Measurements from ENCODE around the gene KRR1.

DNA sequence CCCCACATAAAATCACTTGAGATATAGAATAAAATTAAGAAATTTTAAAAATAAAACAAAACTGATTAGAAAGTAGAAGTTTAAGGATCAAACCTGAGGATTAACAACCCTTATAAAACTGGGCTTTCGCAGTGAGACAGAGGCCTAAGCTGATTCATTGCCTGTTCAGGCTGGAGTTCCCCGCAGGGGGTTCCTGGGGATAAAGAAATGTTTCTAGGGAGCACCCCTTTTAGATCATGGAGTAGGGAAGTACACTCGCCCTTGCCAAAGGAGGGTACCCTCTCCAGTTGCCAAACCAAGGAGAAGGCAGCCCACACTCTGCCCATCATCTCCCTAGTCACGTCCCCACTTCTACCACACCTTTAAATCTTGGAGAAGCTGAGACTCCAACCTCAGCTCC lies 24.1 kb downstream of the KRR1 start:
- TF ChIP-seq, protein P1, sequence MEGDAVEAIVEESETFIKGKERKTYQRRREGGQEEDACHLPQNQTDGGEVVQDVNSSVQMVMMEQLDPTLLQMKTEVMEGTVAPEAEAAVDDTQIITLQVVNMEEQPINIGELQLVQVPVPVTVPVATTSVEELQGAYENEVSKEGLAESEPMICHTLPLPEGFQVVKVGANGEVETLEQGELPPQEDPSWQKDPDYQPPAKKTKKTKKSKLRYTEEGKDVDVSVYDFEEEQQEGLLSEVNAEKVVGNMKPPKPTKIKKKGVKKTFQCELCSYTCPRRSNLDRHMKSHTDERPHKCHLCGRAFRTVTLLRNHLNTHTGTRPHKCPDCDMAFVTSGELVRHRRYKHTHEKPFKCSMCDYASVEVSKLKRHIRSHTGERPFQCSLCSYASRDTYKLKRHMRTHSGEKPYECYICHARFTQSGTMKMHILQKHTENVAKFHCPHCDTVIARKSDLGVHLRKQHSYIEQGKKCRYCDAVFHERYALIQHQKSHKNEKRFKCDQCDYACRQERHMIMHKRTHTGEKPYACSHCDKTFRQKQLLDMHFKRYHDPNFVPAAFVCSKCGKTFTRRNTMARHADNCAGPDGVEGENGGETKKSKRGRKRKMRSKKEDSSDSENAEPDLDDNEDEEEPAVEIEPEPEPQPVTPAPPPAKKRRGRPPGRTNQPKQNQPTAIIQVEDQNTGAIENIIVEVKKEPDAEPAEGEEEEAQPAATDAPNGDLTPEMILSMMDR (IDR thresholded peaks at IDR 0.05), result no peak
- no peak for TF ChIP-seq POLR2A (IDR thresholded peaks at IDR 0.05)
